NT2/D1 (cell line): ENCODE results near the gene SMTNL2.
"Not testable (repeated sequence)": the region's sequence is repeated elsewhere in the genome, so short reads cannot be mapped to it uniquely, and the experiment has no call there.

Source experiments
- SUZ12 ChIP-seq: IDR thresholded peaks from 2 replicates; pipeline ENCODE4 v1.6.1; 2011; ENCODE audit not compliant: insufficient read length, insufficient read depth; ENCODE audit errors: extremely low read depth
- YY1 ChIP-seq: IDR thresholded peaks from 2 replicates; pipeline ENCODE4 v1.6.1; 2011; ENCODE audit not compliant: insufficient read length, insufficient read depth

- TF ChIP-seq YY1, SUZ12: not testable (repeated sequence)
Observed at GRCh38 chr17:4590042-4590441, 5.7 kb downstream of the SMTNL2 start.
